G401 (cell line): Measurements from ENCODE around the gene ANKRD11. TPM values are rescaled to one million over a fixed set of nuclear protein-coding genes. Genes with fewer than 3 reads are reported as not detected.
"Not testable (repeated sequence)": the region's sequence is repeated elsewhere in the genome, so short reads cannot be mapped to it uniquely, and the experiment has no call there.

ENCODE experiments used
- DNase-seq: peaks from one replicate; pipeline ENCODE4 v3.0.0-alpha.2; 2015; ENCODE audit warnings: low spot score
- in situ Hi-C: cut with HindIII; loops from 2 replicates; pipeline ENCODE4 v1.10.0; 2016; ENCODE audit warnings: low sequenced_read_pairs, mixed read lengths
- total RNA-seq: library from RNA; depleted of rRNA; stranded (reverse); fragments of >200 nt; shearing (Covaris generic); gene quantifications from 2 replicates; pipeline ENCODE4 v1.2.3, GENCODE V29; 2014

ANKRD11 gene
- total RNA-seq, 1 experiment from 2014 or later = 55.3 TPM

DNA sequence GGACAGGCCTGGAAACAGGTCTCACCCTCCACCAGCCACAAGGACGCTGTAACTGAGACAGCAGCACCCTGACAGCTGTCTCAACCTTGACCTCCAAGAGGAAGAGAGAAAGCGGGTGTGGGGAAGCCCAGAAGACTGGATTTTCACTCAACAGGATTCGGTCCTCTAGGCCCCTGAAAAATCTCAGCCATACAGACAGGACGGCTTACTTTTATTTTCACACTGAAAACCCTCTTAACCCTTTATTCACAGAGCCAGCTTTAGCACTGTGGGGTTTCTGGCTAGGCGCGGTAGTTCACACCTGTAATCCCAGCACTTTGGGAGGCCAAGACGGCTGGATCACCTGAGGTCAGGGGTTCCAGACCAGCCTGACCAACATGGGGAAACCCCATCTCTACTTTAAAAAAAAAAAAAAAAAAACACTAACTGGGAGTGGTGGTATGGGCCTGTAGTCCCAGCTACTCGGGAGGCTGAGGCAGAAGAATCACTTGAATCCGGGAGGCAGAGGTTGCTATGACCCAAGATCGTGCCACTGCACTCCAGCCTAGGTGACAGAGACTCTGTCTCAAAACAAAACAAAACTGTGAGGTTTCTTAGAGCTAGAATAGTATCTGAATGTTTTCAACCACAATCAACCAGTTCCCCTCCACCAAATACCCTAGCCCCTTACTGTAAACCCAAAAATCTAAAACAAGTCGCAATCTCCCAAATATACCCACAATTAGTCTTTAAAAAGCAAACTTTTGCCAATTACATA is 5.3 kb downstream of the ANKRD11 start:
- no peak for DNase-seq
- in situ Hi-C loops = no loop called here

DNA sequence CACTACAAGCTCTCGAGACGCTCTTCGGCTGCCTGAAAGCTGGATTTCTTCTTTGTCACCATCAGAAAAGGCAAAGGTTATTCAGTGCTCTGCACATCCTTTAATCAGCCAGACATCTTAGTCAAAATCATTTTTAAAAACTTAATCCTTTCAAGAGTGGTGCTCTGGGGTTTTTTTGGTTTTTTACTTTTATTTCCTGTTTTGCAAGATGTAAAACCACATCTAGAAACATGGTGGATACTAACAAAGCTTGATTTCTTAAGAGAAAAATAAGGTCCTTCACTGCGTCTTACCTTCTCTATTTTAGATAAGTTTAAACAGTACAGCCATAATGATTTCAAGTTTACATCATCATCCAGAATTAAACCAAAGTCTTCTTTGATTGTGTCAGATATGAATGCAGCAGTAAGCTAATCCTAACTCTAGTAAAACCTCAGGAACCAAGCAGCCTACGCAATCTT is 6.3 kb downstream of the ANKRD11 start:
- in situ Hi-C loops = no loop called here

DNA sequence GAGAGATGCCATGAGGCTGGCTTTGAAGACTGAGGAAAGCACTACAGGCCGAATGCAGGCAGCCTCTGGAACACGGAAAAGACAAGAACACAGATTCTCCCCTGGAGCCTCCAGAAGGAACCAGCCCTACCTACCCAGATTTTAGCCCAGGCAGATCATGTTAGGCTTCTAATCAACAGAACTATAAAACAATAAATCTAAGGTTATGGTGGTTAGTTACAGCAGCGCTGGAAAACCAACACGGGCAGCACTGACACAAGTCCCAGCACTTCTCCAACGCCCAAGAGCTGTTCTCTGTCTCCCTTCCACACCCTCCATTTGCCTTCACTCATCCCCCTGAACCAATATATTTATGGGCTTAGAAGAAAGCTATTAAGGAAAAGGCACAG is 7.5 kb downstream of the ANKRD11 start:
- in situ Hi-C loops = no loop called here
- no peak for DNase-seq

More for the DNA sequence above, 6.3 kb downstream of the ANKRD11 start:
- DNase-seq = no peak

DNA sequence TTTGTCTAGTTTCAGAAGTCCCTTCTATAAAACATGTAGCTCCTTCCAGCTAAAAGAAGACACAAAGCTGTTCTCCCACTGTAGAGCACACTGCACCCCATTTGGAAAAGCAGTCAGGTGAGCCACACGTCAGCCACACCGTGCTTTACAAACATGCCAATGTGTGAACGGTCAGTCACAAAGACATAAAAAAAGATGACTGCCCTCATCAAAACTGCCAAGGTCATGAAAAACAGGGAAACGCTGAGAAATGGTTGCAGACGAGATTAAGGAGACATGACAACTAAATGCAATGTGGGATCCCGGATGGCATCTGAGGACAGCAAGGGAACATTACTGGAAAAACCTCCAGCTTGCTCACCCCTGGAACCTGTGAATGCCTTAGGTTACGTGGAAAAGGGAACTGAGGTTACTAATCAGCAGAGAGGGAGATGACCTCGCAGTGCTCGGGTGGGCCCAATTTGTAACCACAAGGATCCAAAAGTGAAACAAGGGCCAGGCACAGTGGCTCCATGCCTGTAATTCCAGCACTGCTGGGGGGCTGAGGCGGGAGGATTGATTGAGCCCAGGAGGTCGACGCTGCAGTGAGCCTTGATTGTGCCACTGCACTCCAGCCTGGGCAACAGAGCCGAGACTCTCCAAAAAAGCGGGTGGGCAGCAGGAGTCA is 8.1 kb downstream of the ANKRD11 start:
- in situ Hi-C loops = no loop called here
- DNase-seq = no peak

DNA sequence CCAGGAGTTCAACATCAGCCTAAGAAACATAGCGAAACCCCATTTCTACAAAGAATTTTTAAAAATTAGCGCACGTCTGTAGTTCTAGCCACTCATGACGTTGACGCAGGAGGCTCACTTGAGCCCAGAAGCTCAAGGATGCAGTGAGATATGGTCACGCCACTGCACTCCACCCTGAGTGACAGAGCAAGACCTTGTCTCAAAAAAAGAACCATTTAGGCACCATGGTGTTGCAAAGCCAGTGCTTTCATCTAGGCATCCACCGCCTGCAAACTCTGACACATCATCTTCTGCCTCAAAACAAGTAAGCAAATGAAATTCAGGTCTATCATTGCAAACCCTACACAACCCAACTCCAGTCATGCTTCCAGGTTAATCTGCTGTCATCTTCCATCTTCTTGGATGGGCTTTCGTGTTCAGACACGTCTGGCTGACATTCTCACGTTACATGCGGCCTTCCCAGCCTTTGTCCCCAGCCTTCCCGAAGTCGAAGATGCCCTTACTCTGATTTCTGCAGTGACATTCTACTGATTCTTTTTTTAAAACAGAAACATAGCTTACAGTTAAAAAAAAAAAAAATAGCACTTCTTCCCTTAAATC is 8.9 kb downstream of the ANKRD11 start:
- in situ Hi-C loops = no loop called here
- DNase-seq = no peak

DNA sequence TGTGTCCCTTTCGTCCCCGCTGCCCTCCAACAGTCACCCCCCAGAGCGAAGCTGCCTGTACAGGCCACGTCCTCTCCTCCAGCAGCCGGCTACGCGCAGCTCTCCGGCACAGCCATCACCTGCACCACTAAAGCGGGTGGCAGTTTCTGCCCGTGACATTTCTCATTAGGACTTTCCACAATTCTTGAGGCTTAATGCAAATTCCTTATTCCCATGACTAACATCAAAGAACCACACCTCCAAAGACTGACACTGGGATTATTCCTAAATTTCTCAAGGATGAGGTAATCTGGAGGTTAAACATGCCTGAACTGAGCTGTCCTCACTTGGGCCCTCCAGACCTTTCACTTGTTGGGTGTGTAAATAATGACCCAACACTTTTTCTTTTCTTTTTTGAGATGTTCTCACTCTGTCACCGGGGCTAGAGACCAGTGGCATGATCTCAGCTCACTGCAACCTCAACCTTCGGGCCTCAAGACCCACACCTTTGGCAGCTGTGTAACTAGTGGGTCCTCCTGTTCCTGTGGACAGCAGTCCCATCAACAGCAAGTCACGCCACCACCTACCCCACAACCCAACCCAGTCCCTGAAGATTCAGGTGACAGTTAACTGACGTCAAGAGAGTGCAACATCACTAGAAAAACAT is 11.7 kb downstream of the ANKRD11 start:
- DNase-seq = no peak

DNA sequence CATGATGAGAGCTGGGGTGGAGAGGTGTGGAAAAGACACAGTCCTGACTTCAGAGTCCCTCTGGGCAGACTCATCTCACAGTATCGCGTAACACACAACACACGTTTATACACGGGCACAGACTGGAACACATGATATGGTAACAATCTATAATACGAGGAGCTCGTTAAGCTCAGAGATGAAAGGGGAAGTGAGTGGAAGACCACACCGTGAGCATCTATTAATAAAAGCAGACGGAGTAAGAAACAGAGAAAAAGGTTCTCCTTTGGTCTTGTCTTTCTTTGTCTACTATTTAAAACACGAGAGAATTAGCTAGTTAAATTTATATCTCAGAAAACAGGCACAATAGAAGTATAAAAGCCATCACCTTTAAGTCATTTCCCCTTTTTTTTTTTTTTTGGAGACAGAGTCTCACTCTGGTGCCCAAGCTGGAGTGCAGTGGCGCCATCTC is 13.5 kb downstream of the ANKRD11 start:
- in situ Hi-C loops = no loop called here
- no peak for DNase-seq

More for the DNA sequence above, 11.7 kb downstream of the ANKRD11 start:
- in situ Hi-C loops = no loop called here

DNA sequence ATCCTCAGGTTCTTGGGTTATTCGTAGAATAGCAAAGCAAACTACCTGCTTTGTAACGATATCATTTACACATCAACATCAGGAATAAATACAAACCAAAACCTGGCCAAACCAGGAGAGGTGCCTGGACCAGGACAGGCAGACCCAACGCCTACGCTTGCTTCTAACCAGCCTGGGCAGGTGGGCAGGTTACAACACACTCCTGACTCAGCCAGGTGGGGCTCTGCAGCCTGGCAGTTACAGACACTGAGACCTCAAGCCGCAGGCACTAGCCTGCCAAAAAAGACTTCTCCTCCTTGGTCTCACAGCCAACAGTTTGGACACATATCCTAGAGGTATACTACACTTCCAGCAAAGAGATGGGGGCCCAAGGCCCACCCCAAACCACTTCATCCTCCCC is 14.0 kb downstream of the ANKRD11 start:
- no peak for DNase-seq
- in situ Hi-C loops = no loop called here

DNA sequence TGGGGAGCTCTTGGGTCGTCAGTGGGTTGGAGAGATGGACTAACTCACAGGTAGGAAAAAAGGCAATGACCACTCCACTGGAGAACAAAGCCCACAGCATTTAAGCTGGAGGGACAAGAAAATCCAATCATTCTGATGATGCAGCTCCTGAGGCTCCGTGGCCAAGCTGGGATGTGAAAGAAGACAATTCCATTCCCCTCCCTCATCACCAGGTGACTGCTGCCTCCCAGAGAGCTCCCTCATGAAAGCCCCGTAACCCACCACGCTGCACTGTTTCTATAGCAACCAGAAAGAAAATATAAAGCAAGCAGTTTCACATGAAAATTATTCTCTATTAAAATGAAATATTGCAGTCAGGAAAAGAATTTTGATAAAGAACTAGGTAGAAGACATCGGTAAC is 15.2 kb downstream of the ANKRD11 start:
- no peak for DNase-seq
- in situ Hi-C loops = no loop called here

DNA sequence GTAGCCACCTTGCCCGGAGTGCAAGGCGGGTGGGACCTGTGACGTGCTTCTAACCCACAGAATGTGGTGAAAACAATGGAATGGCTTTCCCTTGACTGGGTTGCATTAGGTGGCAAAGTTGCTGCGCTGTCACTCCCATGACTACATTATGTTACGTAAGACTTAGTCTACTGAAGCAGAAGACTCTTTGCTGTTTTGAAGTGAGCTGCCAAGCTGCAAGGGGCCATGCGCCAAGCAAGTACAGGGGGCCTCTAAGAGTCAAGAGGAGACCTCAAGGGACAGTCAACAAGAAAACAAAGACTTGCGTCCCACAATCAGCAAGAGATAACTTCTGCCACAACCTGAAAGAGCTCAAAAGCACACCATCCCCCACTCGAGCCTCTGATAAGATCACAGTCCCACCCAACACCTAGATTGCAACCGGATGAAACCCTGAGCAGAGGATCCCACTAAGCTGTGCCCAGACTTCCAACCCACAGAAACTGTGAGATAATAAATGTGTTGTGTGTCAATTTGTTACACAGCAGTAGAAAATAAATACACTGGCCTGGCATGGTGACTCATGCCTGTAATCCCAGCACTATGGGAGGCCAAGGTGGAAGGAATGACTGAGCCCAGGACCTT is 16.5 kb downstream of the ANKRD11 start:
- DNase-seq = no peak
- in situ Hi-C loops = no loop called here

DNA sequence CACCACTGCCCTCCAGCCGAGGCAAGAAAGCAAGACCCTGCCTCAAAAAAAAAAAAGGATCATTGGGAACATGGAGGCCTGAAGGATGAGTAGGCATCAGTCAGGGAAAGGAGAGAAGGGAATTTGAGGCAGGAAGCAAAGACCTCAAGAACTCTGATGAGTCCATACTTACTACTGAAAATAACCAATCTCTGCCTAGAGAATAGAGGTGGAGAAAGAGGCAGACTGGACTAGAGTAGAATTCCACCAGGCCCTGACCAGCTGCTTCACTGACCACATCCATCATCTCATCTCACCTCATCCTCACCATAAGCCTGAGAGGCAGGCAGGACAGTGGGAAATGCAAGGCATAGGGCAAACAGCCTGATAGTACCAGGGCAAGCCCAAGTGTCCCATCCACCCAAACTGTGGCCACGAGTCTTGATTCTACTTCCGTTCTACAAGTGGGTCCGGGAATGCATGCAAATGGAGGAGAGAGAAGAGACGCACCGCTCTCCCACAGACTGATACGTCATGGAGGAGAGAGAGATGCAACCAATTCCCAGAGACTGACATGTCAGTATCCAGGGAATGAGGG is 17.1 kb downstream of the ANKRD11 start:
- DNase-seq = no peak
- in situ Hi-C loops = no loop called here

DNA sequence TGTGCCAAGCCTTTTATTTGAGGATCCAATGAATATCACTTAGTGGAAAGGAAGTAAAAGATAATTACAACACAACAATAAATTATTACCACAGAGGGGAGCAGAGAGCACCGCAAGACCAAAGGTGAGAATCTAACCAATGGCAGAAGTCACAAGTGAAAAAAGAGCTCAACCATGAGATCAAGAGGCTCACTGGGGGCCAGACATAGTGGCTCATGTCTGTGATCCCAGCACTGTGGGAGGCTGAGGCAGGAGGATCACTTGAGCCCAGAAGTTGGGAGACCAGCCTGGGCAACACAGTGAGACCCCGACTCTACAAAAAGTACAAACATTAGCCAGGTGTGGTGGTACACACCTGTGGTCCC is 17.7 kb downstream of the ANKRD11 start:
- no peak for DNase-seq
- in situ Hi-C loops = no loop called here

DNA sequence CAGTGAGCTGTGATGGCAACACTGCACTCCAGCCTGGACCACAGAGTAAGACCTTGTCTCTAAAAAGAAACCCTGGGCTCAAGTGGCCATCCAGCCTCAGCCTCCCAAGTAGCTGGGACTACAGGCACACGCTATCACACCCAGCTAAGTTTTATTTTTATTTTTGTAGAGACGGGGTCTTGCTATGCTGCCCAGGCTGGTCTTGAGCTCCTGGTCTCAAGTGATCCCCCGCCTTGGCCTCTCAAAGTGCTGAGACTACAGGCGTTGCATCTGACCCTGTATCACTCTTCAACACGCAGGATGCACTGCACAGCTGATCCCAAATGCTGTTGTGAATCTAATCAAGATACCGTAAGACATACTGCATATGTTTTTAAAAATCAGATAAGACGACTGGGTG is 23.0 kb downstream of the ANKRD11 start:
- DNase-seq = no peak
- in situ Hi-C loops = no loop called here

DNA sequence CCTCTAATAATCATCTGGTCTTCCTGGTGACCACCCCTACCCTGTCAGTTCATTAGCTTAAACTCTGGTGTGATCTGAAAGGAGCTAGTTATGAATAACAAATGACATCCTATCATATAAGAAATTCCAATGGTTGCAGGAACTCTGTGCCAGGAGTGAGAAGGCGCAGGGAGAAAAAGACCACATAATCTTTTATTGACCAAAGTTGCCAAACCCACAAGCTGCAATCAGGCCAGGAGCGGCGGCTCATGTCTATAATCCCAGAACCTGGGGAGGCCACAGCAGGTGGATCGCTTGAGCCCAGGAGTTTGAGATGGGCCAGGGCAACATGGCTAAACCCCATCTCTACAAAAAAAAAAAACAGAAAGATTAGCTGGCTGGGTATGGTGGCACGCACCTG is 23.4 kb downstream of the ANKRD11 start:
- in situ Hi-C loops = no loop called here
- DNase-seq = no peak

DNA sequence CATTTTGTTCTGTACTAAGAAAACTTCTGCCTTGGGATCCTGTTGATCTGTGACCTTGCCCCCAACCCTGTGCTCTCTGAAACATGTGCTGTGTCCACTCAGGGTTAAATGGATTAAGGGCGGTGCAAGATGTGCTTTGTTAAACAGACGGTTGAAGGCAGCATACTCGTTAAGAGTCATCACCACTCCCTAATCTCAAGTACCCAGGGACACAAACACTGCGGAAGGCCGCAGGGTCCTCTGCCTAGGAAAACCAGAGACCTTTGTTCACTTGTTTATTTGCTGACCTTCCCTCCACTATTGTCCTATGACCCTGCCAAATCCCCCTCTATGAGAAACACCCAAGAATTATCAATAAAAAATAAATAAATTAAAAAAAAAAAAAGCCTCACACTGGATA is 27.0 kb downstream of the ANKRD11 start:
- DNase-seq, in situ Hi-C loops: not testable (repeated sequence)

DNA sequence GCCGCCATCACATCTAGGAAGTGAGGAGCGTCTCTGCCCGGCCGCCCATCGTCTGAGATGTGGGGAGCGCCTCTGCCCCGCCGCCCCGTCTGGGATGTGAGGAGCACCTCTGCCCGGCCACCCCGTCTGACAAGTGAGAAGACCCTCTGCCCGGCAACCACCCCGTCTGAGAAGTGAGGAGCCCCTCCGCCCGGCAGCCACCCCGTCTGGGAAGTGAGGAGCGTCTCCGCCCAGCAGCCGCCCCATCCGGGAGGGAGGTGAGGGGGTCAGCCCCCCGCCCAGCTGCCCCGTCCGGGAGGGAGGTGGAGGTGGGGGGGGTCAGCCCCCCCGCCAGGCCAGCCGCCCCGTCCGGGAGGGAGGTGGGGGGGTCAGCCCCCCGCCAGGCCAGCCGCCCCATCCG is 27.7 kb downstream of the ANKRD11 start:
- in situ Hi-C loops, DNase-seq: not testable (repeated sequence)

DNA sequence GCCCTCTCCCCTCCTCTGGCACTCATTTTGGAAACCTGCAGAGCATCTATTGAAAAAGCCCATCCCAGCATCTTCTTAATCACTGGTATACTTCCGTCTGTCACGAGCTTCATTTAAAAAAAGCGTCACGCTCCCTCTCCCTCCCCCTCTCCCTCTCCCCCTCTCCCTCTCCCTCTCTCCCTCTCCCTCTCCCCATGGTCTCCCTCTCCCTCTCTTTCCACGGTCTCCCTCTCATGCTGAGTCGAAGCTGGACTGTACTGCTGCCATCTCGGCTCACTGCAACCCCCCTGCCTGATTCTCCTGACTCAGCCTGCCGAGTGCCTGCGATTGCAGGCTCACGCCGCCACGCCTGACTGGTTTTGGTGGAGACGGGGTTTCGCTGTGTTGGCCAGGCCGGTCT is 28.5 kb downstream of the ANKRD11 start:
- in situ Hi-C loops, DNase-seq: not testable (repeated sequence)

DNA sequence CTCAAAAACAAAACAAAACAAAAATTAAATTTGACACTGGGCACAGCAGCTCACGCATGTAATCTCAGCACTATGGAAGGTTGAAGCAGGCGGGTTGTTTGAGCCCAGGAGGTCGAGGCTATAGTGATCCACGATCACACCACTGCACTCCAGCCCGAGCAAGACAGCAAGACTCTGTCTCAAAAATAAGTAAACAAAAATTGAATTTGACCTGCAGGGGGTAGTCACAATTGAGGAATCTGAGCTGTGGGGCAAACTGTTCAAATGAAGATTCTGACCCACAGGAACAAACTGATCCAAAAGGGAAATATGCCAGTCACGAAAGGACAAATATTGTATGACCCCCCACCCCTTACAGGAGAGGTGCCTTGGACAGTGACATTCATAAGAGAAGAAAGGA is 29.8 kb downstream of the ANKRD11 start:
- DNase-seq = no peak
- in situ Hi-C loops = no loop called here

DNA sequence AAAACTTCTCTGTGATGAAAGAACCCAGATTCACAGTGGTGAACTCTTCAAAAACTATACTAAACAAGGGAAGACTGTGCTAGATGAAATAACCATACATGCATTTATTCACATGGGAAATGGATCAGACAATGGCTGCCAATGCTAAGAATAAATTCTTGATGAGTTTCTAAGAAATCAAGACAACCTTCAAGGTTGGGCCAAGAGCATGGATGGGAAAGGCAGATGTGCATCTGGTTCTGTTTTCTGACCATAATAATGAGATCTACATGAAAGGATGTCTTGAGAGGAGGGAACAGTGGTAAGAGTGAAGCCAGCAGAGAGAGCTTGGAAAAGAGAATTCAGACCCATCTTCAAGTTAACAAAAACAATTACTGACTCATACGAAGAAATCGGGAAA is 31.4 kb downstream of the ANKRD11 start:
- in situ Hi-C loops = no loop called here
- no peak for DNase-seq
